Endothelial cell (in vitro differentiated cells): ENCODE measurements around the gene FAAP24. TPM values are rescaled to one million over a fixed set of nuclear protein-coding genes. Genes with fewer than 3 reads are reported as not detected.
"Not testable (repeated sequence)": the region's sequence is repeated elsewhere in the genome, so short reads cannot be mapped to it uniquely, and the experiment has no call there.

Experiments
- DNase-seq: peaks from one replicate; pipeline ENCODE4 v3.0.0; 2021; ENCODE audit warnings: low spot score
- H3K27ac Mint-ChIP-seq: one replicate; pipeline ENCODE4 v1.8.0; 2021; ENCODE audit warnings: mixed read lengths, inconsistent platforms; ENCODE audit not compliant: unreplicated experiment
- H3K27me3 Mint-ChIP-seq: one replicate; pipeline ENCODE4 v1.8.0; 2021; ENCODE audit warnings: mild to moderate bottlenecking, moderate library complexity, mixed read lengths, inconsistent platforms; ENCODE audit not compliant: unreplicated experiment
- H3K36me3 Mint-ChIP-seq: one replicate; pipeline ENCODE4 v1.8.0; 2021; ENCODE audit warnings: mild to moderate bottlenecking, low read depth, mixed read lengths, inconsistent platforms; ENCODE audit not compliant: unreplicated experiment
- H3K4me1 Mint-ChIP-seq: one replicate; pipeline ENCODE4 v1.8.0; 2021; ENCODE audit warnings: mild to moderate bottlenecking, mixed read lengths, inconsistent platforms; ENCODE audit not compliant: unreplicated experiment
- H3K4me3 Mint-ChIP-seq: one replicate; pipeline ENCODE4 v1.8.0; 2021; ENCODE audit warnings: mild to moderate bottlenecking, mixed read lengths, inconsistent platforms; ENCODE audit not compliant: unreplicated experiment
- H3K9me3 Mint-ChIP-seq: one replicate; pipeline ENCODE4 v1.8.0; 2021; ENCODE audit warnings: mixed read lengths, inconsistent platforms; ENCODE audit not compliant: unreplicated experiment
- CTCF ChIP-seq: fragments of 200-600 bp; sonication (generic); IDR thresholded peaks from one replicate; pipeline ENCODE4 v1.5.0; 2021; ENCODE audit warnings: antibody characterized with exemption; ENCODE audit not compliant: unreplicated experiment
- total RNA-seq: library from RNA; stranded (reverse); fragmentation: NEBNext Ultra II Directional; extraction: Animal tissue kit (Norgen Biotek cat#: 25700); gene quantifications from one replicate; pipeline ENCODE4 v1.2.1, GENCODE V29; 2021; ENCODE audit not compliant: unreplicated experiment

Gene FAAP24
- total RNA-seq, 1 donor from 2014 or later = 2.8 TPM

DNA sequence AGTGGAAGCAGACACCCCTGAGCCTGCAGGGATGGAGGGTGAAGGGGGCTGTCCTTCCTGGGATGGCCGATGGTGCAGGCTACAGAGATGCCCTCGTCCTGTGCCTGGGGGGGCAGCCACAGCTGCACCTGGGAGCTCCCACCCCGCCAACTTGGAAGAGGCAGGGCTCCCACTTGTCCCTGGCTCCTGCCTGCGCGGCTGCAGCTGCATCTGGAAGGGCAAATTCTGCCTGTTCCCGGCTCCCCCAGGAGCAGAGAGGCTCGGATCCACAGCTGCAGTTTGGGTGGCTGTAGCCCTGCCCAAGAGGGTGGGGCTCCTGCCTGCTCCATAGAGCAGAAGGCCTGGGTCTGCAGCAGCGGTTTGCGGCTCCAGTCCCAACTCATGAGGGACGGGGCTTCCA, 2.5 kb upstream of the FAAP24 start:
- Mint-ChIP-seq H3K27me3 (peaks cover 8% of the 10 kb centered on the region), H3K36me3 (peaks cover 11% of the 10 kb centered on the region), H3K9me3 (no peaks in the 10 kb centered on the region), H3K4me3 (no peak overlapping the region), H3K4me1 (peaks cover 7% of the 10 kb centered on the region), H3K27ac (no peak overlapping the region)
- DNase-seq = no peak
- no peak for TF ChIP-seq CTCF

DNA sequence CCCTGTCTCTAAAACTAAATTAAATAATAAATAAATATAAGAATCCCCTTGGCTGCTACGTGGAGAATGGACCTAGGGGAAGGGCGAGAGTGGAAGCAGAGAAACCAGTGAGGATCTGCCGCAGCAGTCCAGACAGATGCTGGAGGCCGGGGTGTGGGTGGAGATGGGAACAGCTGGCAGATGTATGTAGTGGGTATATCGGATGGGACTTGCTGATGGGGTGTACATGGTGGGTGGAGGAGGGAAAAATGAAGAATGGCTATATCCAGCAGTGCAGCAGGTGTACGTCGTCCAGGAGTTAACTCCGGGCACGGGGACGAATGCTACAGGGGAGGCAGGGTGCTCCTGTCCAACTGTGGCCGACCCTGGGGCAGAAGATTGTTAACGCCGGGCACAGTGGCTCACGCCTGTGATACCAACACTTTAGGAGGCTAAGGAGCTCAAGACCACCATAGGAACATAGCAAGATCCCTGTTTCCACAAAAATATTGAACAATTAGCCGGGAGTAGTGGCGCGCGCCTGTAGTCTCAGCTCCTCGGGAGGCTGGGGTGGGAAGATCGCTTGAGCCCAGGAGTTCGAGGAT, 938 bp upstream of the FAAP24 start:
- Mint-ChIP-seq H3K27ac (peak overlapping the region; percentile 10), H3K4me3 (peak overlapping the region; percentile 99), H3K9me3 (no peaks in the 10 kb centered on the region), H3K4me1 (peaks cover 7% of the 10 kb centered on the region), H3K27me3 (peaks cover 8% of the 10 kb centered on the region), H3K36me3 (peaks cover 16% of the 10 kb centered on the region)
- DNase-seq = no peak
- no peak for TF ChIP-seq CTCF

- H3K4me3 Mint-ChIP-seq = no peak overlapping the region
- no peak overlapping the region for H3K27ac Mint-ChIP-seq
- H3K27me3 Mint-ChIP-seq = peaks cover 8% of the 10 kb centered on the region
- DNase-seq = peak; percentile 66
- peak; percentile 82 for TF ChIP-seq CTCF
- peaks cover 5% of the 10 kb centered on the region for H3K36me3 Mint-ChIP-seq
- peaks cover 2% of the 10 kb centered on the region for H3K4me1 Mint-ChIP-seq
- H3K9me3 Mint-ChIP-seq = no peaks in the 10 kb centered on the region
These were observed 4.3 kb downstream of the FAAP24 start for GRCh38 chr19:32976223-32976805.

DNA sequence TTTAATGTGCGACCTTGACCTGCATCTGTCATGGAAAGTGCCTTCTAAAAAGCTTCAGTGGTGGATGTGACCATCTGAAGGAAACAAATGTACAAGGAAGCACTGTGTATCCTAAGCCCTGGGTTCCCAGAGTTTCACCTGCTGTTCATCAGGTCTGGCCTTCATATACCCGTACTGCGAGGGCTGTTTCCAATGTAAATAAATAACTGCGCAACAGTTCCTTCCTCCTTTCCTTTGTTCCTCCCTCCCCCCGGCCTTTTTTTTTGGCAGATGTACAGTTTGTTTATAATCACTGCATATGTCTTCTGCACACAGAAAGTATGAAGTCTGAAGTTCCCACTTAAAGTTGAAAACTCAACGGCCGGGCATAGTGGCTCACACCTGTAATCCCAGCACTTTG, 5.2 kb downstream of the FAAP24 start:
- peaks cover 5% of the 10 kb centered on the region for H3K36me3 Mint-ChIP-seq

GRCh38 chr19:32977813-32978212, 5.8 kb downstream of the FAAP24 start:
- H3K4me1 Mint-ChIP-seq, H3K36me3 Mint-ChIP-seq, DNase-seq, H3K4me3 Mint-ChIP-seq, H3K9me3 Mint-ChIP-seq, H3K27ac Mint-ChIP-seq, H3K27me3 Mint-ChIP-seq: not testable (repeated sequence)

More for the DNA sequence above, 5.2 kb downstream of the FAAP24 start:
- no peaks in the 10 kb centered on the region for H3K9me3 Mint-ChIP-seq
- no peak overlapping the region for H3K27ac Mint-ChIP-seq
- H3K27me3 Mint-ChIP-seq = peaks cover under 1% of the 10 kb centered on the region
- no peak overlapping the region for H3K4me3 Mint-ChIP-seq
- TF ChIP-seq CTCF = no peak
- peaks cover 2% of the 10 kb centered on the region for H3K4me1 Mint-ChIP-seq
- no peak for DNase-seq

- H3K9me3 Mint-ChIP-seq, H3K27ac Mint-ChIP-seq, H3K27me3 Mint-ChIP-seq, H3K4me1 Mint-ChIP-seq, DNase-seq, H3K36me3 Mint-ChIP-seq, H3K4me3 Mint-ChIP-seq: not testable (repeated sequence)
These were observed 7.8 kb downstream of the FAAP24 start for GRCh38 chr19:32979807-32980206.

- not testable (repeated sequence) for DNase-seq, H3K27me3 Mint-ChIP-seq, H3K4me3 Mint-ChIP-seq, H3K27ac Mint-ChIP-seq, H3K4me1 Mint-ChIP-seq, H3K36me3 Mint-ChIP-seq, H3K9me3 Mint-ChIP-seq
These were observed 10.4 kb downstream of the FAAP24 start for GRCh38 chr19:32982488-32982887.

- not testable (repeated sequence) for H3K27ac Mint-ChIP-seq, H3K27me3 Mint-ChIP-seq, H3K4me1 Mint-ChIP-seq, H3K4me3 Mint-ChIP-seq, DNase-seq, H3K36me3 Mint-ChIP-seq, H3K9me3 Mint-ChIP-seq
These were observed 16.2 kb downstream of the FAAP24 start for GRCh38 chr19:32988254-32988653.
